ENCODE data around the gene DPF3.

GRCh38 chr14:72864712-72865365 is 29.1 kb downstream of the DPF3 start:
- TF ChIP-seq CTCF (conservative IDR thresholded peaks at IDR 0.05) (no peak), EZH2 (IDR thresholded peaks at IDR 0.05; ENCODE audit: low read depth) (no peak)
